Mammary epithelial cell (primary cell): ENCODE measurements around the gene ARHGEF4.

Source experiments
- EZH2 ChIP-seq: IDR thresholded peaks from 2 replicates; pipeline ENCODE4 v1.6.1; 2012; ENCODE audit warnings: low read length, inconsistent platforms, borderline replicate concordance
- TF ChIP-seq, protein P1 (sequence below), 2 donors: IDR thresholded peaks in 1 of 2; conservative IDR thresholded peaks in 1 of 2; 2 replicates each; pipeline ENCODE4 v1.5.1; 2011 to 2012; ENCODE audit warnings: inconsistent platforms in 2 of 2, low read length in 2 of 2, mild to moderate bottlenecking in 2 of 2, control low read depth in 1 of 2, low read depth in 1 of 2; ENCODE audit not compliant: insufficient read depth in 1 of 2; ENCODE audit errors: extremely low read depth in 1 of 2

DNA sequence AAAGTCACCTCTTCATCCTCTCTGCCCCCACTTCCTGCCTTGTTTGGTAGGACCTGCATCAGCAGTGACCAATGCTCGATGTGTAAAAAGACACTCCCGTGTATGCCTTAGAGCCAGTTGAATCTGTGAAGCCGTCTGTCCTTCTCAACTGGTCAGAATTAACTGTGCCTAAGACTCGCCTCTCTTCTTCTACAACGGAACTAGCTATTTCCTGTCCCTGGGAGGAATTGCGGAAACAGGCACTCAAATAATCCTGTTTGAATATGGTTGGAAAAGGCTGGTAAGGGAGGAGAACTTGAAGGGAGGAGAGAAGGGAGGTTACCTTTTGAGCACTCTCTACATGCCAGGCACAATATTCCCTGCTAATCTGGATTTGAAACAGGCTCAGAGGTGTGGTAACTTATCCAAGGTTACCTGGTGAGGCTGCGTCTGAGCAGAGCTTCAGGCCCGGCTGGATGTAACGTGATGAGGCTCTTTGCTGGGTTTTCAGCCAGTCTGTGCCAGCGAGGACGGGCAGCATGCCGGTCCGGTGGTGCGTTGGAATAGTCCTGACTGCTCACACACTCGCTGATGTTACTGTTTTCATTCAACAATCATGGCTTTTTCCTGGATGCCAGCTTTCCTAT lies 129.5 kb downstream of the ARHGEF4 start:
- TF ChIP-seq, protein P1, sequence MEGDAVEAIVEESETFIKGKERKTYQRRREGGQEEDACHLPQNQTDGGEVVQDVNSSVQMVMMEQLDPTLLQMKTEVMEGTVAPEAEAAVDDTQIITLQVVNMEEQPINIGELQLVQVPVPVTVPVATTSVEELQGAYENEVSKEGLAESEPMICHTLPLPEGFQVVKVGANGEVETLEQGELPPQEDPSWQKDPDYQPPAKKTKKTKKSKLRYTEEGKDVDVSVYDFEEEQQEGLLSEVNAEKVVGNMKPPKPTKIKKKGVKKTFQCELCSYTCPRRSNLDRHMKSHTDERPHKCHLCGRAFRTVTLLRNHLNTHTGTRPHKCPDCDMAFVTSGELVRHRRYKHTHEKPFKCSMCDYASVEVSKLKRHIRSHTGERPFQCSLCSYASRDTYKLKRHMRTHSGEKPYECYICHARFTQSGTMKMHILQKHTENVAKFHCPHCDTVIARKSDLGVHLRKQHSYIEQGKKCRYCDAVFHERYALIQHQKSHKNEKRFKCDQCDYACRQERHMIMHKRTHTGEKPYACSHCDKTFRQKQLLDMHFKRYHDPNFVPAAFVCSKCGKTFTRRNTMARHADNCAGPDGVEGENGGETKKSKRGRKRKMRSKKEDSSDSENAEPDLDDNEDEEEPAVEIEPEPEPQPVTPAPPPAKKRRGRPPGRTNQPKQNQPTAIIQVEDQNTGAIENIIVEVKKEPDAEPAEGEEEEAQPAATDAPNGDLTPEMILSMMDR (conservative IDR thresholded peaks at IDR 0.05 in 1 of 2, IDR thresholded peaks at IDR 0.05 in 1 of 2; ENCODE audit: extremely low read depth in 1 of 2, insufficient read depth in 1 of 2, low read depth in 1 of 2, low read length in 2 of 2): no peak
- no peak for TF ChIP-seq EZH2
